Measurements from ENCODE around the gene SMPD3.

The SMPD3 gene

GRCh38 chr16:68478526-68479250 is 30.4 kb upstream of the SMPD3 start:
- Histone ChIP-seq H3K27ac (ENCODE audit: low read length) (no peak overlapping the region), H3K9ac (ENCODE audit: low read length) (no peak overlapping the region), H3K9me3 (ENCODE audit: insufficient read depth, low read length) (no peaks in the 10 kb centered on the region), H3K36me3 (replicated peaks; ENCODE audit: low read depth, low read length) (no peaks in the 10 kb centered on the region), H4K20me1 (ENCODE audit: insufficient read depth, low read length) (no peaks in the 10 kb centered on the region), H3K4me1 (ENCODE audit: low read length) (peaks cover 8% of the 10 kb centered on the region), H3K79me2 (ENCODE audit: low read length) (no peaks in the 10 kb centered on the region), H2AFZ (ENCODE audit: low read depth, low read length) (no peak overlapping the region), H3K4me2 (ENCODE audit: low read length) (no peak overlapping the region), H3K27me3 (ENCODE audit: low read depth, low read length) (no peaks in the 10 kb centered on the region), H3K4me3 (ENCODE audit: low read length) (no peak overlapping the region)
- TF ChIP-seq, protein P1, sequence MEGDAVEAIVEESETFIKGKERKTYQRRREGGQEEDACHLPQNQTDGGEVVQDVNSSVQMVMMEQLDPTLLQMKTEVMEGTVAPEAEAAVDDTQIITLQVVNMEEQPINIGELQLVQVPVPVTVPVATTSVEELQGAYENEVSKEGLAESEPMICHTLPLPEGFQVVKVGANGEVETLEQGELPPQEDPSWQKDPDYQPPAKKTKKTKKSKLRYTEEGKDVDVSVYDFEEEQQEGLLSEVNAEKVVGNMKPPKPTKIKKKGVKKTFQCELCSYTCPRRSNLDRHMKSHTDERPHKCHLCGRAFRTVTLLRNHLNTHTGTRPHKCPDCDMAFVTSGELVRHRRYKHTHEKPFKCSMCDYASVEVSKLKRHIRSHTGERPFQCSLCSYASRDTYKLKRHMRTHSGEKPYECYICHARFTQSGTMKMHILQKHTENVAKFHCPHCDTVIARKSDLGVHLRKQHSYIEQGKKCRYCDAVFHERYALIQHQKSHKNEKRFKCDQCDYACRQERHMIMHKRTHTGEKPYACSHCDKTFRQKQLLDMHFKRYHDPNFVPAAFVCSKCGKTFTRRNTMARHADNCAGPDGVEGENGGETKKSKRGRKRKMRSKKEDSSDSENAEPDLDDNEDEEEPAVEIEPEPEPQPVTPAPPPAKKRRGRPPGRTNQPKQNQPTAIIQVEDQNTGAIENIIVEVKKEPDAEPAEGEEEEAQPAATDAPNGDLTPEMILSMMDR (IDR thresholded peaks at IDR 0.05; ENCODE audit: low read depth, low read length), result no peak
- no peak for TF ChIP-seq EZH2phosphoT487 (IDR thresholded peaks at IDR 0.05; ENCODE audit: low read depth)

- no peaks in the 10 kb centered on the region for H4K20me1 ChIP-seq (ENCODE audit: insufficient read depth, low read length)
- no peaks in the 10 kb centered on the region for H3K9me3 ChIP-seq (ENCODE audit: insufficient read depth, low read length)
- H3K4me3 ChIP-seq (ENCODE audit: low read length), result no peak overlapping the region
- no peak overlapping the region for H3K27ac ChIP-seq (ENCODE audit: low read length)
- H3K27me3 ChIP-seq (ENCODE audit: low read depth, low read length), result no peaks in the 10 kb centered on the region
- TF ChIP-seq EZH2phosphoT487 (IDR thresholded peaks at IDR 0.05; ENCODE audit: low read depth), result no peak
- TF ChIP-seq, protein P1 (IDR thresholded peaks at IDR 0.05; ENCODE audit: low read depth, low read length), result no peak
- H2AFZ ChIP-seq (ENCODE audit: low read depth, low read length), result no peak overlapping the region
- no peaks in the 10 kb centered on the region for H3K79me2 ChIP-seq (ENCODE audit: low read length)
- no peaks in the 10 kb centered on the region for H3K36me3 ChIP-seq (replicated peaks; ENCODE audit: low read depth, low read length)
- H3K4me1 ChIP-seq (ENCODE audit: low read length), result peaks cover 41% of the 10 kb centered on the region
- H3K4me2 ChIP-seq (ENCODE audit: low read length), result no peak overlapping the region
- no peak overlapping the region for H3K9ac ChIP-seq (ENCODE audit: low read length)
Measured at GRCh38 chr16:68475071-68475470, 26.8 kb upstream of the SMPD3 start.

DNA sequence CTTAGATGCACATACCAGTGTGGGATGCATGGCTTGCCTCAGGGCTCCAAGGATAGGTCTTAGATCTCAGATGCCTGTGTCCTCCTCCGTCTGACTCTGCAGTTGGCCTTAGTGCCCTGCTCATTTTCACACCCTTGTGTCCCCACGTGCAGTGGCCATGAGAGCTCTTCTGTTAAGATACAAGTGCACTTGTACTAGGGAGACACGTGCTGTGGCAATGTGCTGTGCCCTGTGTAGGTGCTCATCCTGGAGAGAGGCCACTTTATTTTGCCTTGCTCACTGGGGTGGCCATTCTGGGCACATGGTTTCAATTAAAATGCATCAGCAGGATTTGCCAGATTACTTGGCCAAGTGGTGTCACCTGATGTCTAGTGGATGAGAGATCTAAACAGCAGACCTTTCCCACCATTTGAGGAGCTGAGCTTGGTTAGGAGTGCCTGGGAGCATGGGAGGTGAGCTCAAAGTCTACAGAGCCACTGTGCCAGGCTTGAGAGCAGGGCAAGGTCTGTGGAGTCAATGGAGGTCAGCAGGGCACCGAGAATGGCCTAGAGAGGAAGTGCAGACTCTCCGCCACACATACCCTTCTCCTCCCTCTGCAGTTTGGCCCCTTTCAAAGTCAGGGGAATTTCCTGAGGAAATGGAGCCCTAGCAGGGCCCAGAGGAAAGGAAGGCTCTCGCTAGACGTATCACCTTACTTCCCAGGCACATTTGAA is 25.2 kb upstream of the SMPD3 start:
- Histone ChIP-seq H3K4me3 (ENCODE audit: low read length) (no peak overlapping the region), H3K4me1 (ENCODE audit: low read length) (peaks cover 57% of the 10 kb centered on the region), H2AFZ (ENCODE audit: low read depth, low read length) (no peak overlapping the region), H3K27me3 (ENCODE audit: low read depth, low read length) (no peaks in the 10 kb centered on the region), H3K36me3 (replicated peaks; ENCODE audit: low read depth, low read length) (no peaks in the 10 kb centered on the region), H3K27ac (ENCODE audit: low read length) (peak overlapping the region; percentile 43), H3K79me2 (ENCODE audit: low read length) (no peaks in the 10 kb centered on the region), H3K4me2 (ENCODE audit: low read length) (peak overlapping the region; percentile 33), H4K20me1 (ENCODE audit: insufficient read depth, low read length) (no peaks in the 10 kb centered on the region), H3K9me3 (ENCODE audit: insufficient read depth, low read length) (no peaks in the 10 kb centered on the region), H3K9ac (ENCODE audit: low read length) (no peak overlapping the region; the same call in 1 of the 2 replicates)
- TF ChIP-seq, protein P1 (IDR thresholded peaks at IDR 0.05; ENCODE audit: low read depth, low read length), result no peak
- TF ChIP-seq EZH2phosphoT487 (IDR thresholded peaks at IDR 0.05; ENCODE audit: low read depth), result no peak

- Histone ChIP-seq H3K79me2 (ENCODE audit: low read length) (no peaks in the 10 kb centered on the region), H2AFZ (ENCODE audit: low read depth, low read length) (no peak overlapping the region), H3K9me3 (ENCODE audit: insufficient read depth, low read length) (no peaks in the 10 kb centered on the region), H3K27ac (ENCODE audit: low read length) (no peak overlapping the region; the same call in 1 of the 2 replicates), H4K20me1 (ENCODE audit: insufficient read depth, low read length) (no peaks in the 10 kb centered on the region), H3K27me3 (ENCODE audit: low read depth, low read length) (no peaks in the 10 kb centered on the region), H3K9ac (ENCODE audit: low read length) (no peak overlapping the region), H3K36me3 (replicated peaks; ENCODE audit: low read depth, low read length) (no peaks in the 10 kb centered on the region), H3K4me1 (ENCODE audit: low read length) (peaks cover 66% of the 10 kb centered on the region), H3K4me3 (ENCODE audit: low read length) (no peak overlapping the region), H3K4me2 (ENCODE audit: low read length) (no peak overlapping the region)
- TF ChIP-seq, protein P1 (IDR thresholded peaks at IDR 0.05; ENCODE audit: low read depth, low read length), result no peak
- no peak for TF ChIP-seq EZH2phosphoT487 (IDR thresholded peaks at IDR 0.05; ENCODE audit: low read depth)
Measured at GRCh38 chr16:68472581-68472980, 24.3 kb upstream of the SMPD3 start.
